GM10266 (cell line): ENCODE measurements around the gene SEC63.
"Not testable (repeated sequence)": the region's sequence is repeated elsewhere in the genome, so short reads cannot be mapped to it uniquely, and the experiment has no call there.

Experiments
- DNase-seq: peaks from one replicate; pipeline ENCODE4 v3.0.0; 2012; ENCODE audit errors: extremely low spot score
- TF ChIP-seq, protein P1 (sequence below): IDR thresholded peaks from 2 replicates; pipeline ENCODE4 v1.5.1; 2012; ENCODE audit warnings: mild to moderate bottlenecking, low read depth; ENCODE audit not compliant: control insufficient read depth, insufficient read depth; ENCODE audit errors: missing control alignments

The SEC63 gene

DNA sequence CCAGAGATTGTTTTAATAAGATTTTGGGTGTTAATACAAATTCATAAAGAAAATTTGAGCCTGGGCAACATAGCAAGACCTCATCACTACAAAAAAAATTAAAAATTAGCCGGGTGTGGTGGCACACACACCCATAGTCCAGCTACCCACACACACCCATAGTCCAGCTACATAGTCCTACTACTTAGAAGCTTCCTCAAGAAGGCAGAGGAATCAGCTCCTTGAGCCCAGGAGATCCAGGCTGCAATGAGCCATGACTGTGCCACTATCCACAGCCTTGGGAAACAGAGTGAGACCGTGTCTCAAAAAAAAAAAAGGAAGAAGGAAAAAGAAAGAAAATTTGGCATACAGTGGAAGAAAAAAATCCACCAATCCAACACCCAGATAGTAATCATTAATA is 16.8 kb downstream of the SEC63 start:
- TF ChIP-seq, protein P1, sequence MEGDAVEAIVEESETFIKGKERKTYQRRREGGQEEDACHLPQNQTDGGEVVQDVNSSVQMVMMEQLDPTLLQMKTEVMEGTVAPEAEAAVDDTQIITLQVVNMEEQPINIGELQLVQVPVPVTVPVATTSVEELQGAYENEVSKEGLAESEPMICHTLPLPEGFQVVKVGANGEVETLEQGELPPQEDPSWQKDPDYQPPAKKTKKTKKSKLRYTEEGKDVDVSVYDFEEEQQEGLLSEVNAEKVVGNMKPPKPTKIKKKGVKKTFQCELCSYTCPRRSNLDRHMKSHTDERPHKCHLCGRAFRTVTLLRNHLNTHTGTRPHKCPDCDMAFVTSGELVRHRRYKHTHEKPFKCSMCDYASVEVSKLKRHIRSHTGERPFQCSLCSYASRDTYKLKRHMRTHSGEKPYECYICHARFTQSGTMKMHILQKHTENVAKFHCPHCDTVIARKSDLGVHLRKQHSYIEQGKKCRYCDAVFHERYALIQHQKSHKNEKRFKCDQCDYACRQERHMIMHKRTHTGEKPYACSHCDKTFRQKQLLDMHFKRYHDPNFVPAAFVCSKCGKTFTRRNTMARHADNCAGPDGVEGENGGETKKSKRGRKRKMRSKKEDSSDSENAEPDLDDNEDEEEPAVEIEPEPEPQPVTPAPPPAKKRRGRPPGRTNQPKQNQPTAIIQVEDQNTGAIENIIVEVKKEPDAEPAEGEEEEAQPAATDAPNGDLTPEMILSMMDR, result no peak
- DNase-seq, result no peak

DNA sequence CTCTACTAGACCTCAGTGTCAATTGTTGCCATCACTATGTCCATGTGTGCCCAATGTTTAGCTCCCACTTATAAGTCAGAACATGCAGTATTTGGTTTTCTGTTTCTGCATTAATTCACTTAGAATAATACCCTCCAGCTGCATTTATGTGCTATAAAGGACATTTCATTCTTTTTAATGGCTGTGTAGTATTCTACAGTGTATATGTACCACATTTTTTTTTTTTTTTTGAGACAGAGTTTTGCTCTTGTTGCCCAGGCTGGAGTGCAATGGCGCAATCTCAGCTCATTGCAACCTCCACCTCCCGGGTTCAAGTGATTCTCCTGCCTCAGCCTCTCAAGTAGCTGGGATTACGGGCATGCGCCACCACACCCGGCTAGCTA is 21.1 kb downstream of the SEC63 start:
- not testable (repeated sequence) for DNase-seq

DNA sequence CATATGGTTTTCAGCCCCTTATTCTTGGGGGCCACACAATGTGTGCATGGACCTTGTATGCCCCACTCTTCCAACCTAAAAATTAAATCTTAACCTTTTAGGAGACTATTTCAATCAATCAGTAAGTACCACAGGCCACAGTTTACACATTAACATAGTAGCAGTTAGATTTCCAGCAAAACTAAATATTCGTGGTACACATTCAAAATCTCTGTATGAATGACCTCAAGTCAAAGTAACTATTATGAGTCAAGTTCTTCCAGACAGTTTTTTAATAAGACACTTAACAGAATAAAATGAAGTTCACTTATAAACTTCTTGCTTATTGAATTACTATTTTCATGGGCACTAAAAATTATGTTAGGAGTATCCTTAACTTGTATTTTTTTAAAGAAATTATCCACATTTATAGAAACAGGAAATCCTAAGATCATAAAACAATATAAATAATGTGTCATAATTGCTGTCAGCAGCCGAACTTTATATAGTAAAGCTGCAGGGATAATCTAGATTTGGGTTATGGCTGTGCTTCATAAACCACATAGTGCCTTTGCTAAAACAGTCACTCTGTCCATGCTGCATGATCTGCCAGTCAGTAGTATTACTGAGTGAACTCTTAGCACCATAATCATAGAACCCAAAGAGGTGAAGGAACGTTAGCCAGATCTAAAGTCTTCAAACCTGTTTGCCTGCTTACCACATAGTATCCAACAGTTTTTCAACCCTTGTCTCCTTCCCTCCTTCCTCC is 21.7 kb downstream of the SEC63 start:
- TF ChIP-seq, protein P1, result no peak
- no peak for DNase-seq

DNA sequence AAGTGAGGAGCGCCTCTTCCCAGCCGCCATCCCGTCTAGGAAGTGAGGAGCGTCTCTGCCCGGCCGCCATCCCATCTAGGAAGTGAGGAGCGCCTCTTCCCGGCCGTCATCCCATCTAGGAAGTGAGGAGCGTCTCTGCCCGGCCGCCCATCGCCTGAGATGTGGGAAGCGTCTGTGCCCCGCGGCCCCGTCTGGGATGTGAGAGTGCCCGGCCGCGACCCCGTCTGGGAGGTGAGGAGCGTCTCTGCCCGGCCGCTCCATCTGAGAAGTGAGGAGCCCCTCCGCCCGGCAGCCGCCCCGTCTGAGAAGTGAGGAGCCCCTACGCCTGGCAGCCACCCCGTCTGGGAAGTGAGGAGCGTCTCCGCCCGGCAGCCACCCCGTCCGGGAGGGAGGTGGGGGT is 23.8 kb downstream of the SEC63 start:
- not testable (repeated sequence) for DNase-seq

DNA sequence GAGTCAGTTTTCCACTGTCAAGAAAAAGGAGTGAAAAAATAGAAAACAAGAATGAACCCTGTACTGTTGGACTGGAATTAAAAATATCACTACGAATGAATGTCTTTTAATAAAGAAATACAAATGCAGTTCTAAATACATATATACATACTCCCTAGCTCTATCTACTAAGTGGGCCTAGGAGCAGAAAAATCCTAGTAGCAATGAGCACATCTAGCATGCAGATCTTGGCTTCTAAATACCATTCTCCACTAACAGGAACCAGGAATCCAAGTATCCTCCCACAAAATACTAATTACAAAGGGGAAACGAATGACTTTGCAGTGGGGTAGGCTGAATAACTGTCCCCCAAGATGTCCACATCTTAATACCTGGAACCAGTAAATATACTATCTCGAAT is 25.4 kb downstream of the SEC63 start:
- TF ChIP-seq, protein P1, result no peak
- DNase-seq, result no peak

DNA sequence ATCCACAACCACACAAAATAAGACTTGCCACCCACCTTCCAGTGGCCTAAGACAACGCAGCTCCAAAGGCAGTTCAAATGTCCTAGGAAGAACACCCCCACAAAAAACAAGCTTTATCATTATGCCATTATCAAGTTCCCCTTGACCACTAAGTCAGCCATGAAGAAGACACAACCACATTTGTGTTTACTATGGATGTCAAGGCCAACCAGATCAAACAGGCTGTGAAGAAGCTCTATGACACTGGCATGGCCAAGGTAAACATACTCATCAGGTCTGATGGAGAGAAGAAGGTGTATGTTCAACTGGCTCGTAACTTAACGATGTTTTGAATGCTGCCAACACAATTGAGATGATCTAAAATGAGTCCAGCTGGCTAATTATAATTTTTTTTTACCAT is 26.1 kb downstream of the SEC63 start:
- no peak for DNase-seq
- TF ChIP-seq, protein P1, result no peak

DNA sequence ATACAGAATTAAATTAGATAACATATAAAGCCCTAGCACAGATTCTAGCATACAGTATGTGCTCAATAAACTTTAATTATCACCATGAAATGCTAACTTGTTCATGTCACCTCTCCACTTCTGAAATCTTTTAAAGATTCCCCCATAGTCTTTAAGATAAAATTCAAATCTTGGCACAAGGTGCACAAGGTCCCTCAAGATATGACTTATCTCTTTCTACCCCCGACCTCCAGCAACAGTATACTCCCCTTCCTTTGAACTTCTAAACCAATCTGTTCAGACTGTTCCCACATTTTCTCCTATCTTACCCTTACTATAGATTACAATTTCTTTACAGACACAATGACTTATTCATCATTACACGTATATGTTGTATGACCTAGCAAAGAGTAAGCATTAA is 29.0 kb downstream of the SEC63 start:
- TF ChIP-seq, protein P1, result no peak

DNA sequence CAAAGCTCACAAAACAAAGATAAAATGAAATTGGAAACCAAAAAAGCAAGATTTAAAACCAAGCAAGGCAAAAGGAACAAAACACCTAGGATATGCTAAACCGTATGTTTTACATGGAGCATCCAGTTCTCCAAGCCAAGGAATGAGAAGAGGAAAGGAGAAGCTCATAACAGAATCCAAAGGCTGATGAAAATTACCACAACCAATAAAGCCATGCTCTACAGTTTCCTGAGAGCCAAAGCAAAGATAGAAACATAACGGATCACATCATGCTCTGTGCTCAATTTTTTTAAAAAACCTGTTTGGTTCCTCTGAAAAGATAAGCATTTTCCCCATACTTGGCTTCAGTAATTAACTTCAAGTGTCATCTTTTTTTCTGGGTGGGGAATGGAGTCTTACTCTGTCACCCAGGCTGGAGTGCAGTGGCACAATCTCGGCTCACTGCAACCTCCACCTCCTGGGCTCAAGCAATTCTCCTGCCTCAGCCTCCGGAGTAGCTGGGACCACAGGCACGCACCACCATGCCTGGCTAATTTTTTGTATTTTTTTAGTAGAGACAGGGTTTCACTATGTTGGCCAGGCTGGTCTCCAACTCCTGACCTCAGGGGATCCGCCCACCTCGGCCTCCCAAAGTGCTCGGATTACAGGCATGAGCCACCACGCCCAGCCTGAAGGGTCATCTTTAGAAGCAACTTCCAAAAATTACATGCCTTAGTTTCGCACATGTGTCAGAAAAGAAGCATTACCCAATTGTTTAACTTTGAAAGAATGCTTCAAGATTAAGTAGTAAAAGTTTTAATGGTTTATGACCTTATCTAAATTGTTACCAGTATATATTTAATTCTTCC is 31.1 kb downstream of the SEC63 start:
- not testable (repeated sequence) for DNase-seq

More for the DNA sequence above, 29.0 kb downstream of the SEC63 start:
- no peak for DNase-seq
